T47D (cell line): ENCODE measurements around the gene RAB3GAP1.
"Not testable (repeated sequence)": the region's sequence is repeated elsewhere in the genome, so short reads cannot be mapped to it uniquely, and the experiment has no call there.

Experiments used
- DNase-seq, 2 experiments: peaks; one replicate each; pipeline versions ENCODE4 v3.0.0 to v3.0.0-alpha.2; 2011 to 2012; ENCODE audit warnings: low read depth in 1 of 2, low spot score in 1 of 2
- JUND ChIP-seq: IDR thresholded peaks from 2 replicates; pipeline ENCODE4 v1.6.1; 2012; ENCODE audit warnings: low read depth
- in situ Hi-C: cut with HindIII; loops from 2 replicates; pipeline ENCODE4 v1.10.0; 2016; ENCODE audit warnings: low sequenced_read_pairs, low pct_unique_long_range_greater_than_20kb

The RAB3GAP1 gene

GRCh38 chr2:135096665-135097446 is 44.8 kb downstream of the RAB3GAP1 start:
- TF ChIP-seq JUND: no peak
- DNase-seq: no peak
- in situ Hi-C loops: no loop called here

GRCh38 chr2:135097532-135098231 is 45.6 kb downstream of the RAB3GAP1 start:
- DNase-seq: no peak
- no peak for TF ChIP-seq JUND
- in situ Hi-C loops: no loop called here

- no peak for TF ChIP-seq JUND
- in situ Hi-C loops: no loop called here
- no peak for DNase-seq
Observed at GRCh38 chr2:135099802-135100483, 47.9 kb downstream of the RAB3GAP1 start.

- in situ Hi-C loops: no loop called here
- DNase-seq: no peak
- no peak for TF ChIP-seq JUND
Observed at GRCh38 chr2:135103843-135104242, 51.8 kb downstream of the RAB3GAP1 start.

GRCh38 chr2:135105513-135106316 is 53.6 kb downstream of the RAB3GAP1 start:
- DNase-seq, in situ Hi-C loops: not testable (repeated sequence)

GRCh38 chr2:135113322-135113721 is 61.2 kb downstream of the RAB3GAP1 start:
- in situ Hi-C loops: no loop called here
- DNase-seq: no peak
- TF ChIP-seq JUND: no peak

- in situ Hi-C loops: no loop called here
- DNase-seq: no peak
- TF ChIP-seq JUND: no peak
Observed at GRCh38 chr2:135119582-135119981, 67.5 kb downstream of the RAB3GAP1 start.

- no peak for TF ChIP-seq JUND
- DNase-seq: no peak
- in situ Hi-C loops: no loop called here
Observed at GRCh38 chr2:135121016-135121657, 69.0 kb downstream of the RAB3GAP1 start.

- DNase-seq, in situ Hi-C loops: not testable (repeated sequence)
Observed at GRCh38 chr2:135121658-135122039, 69.6 kb downstream of the RAB3GAP1 start.

GRCh38 chr2:135124924-135125886 is 73.1 kb downstream of the RAB3GAP1 start:
- in situ Hi-C loops: no loop called here
- TF ChIP-seq JUND: no peak
- DNase-seq: no peak

- in situ Hi-C loops: no loop called here
- no peak for DNase-seq
- TF ChIP-seq JUND: no peak
Observed at GRCh38 chr2:135125940-135126339, 73.8 kb downstream of the RAB3GAP1 start.
